Tibial nerve (tissue), 4 donors: ENCODE measurements around the gene MCUB.

Experiments used
- EP300 ChIP-seq, 2 donors: sonication (generic); formaldehyde crosslinking; IDR thresholded peaks; one replicate each; pipeline ENCODE4 v1.6.1; 2017; ENCODE audit warnings: antibody characterized with exemption in 2 of 2, mild to moderate bottlenecking in 1 of 2
- POLR2A ChIP-seq, 2 donors: fragments of 450-650 bp; IDR thresholded peaks; one replicate each; pipeline ENCODE4 v1.6.1; 2017; ENCODE audit warnings: antibody characterized with exemption in 2 of 2, mild to moderate bottlenecking in 2 of 2, moderate library complexity in 2 of 2
- TF ChIP-seq, protein P1 (sequence below), 5 experiments: fragments of 200-600 bp in 3 of 5; fragments of 450-650 bp in 2 of 5; sonication (generic) in 3 of 5; IDR thresholded peaks; one replicate each; pipeline ENCODE4 v1.5.1; 2016 to 2019; ENCODE audit warnings: antibody characterized with exemption in 5 of 5, mild to moderate bottlenecking in 3 of 5, moderate library complexity in 2 of 5

DNA sequence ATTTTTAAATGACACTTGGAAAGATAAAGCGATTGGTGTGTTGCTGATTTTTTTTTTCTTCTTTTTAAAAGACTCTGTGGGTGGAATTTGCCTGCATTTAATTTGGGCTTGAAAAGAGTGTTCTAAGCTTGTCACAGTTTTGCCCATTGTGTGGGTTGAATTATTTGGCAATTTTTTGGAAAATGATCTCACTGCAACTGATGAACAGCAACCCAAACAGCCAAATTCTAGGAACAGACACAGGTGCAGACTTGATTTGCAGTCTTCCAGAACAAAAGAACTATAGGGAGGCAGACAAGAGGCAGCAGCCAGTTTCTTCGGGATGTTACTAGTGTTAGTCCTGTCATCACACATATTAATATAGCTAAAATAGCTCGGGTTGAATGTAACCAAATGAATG is 102.7 kb downstream of the MCUB start:
- TF ChIP-seq, protein P1, sequence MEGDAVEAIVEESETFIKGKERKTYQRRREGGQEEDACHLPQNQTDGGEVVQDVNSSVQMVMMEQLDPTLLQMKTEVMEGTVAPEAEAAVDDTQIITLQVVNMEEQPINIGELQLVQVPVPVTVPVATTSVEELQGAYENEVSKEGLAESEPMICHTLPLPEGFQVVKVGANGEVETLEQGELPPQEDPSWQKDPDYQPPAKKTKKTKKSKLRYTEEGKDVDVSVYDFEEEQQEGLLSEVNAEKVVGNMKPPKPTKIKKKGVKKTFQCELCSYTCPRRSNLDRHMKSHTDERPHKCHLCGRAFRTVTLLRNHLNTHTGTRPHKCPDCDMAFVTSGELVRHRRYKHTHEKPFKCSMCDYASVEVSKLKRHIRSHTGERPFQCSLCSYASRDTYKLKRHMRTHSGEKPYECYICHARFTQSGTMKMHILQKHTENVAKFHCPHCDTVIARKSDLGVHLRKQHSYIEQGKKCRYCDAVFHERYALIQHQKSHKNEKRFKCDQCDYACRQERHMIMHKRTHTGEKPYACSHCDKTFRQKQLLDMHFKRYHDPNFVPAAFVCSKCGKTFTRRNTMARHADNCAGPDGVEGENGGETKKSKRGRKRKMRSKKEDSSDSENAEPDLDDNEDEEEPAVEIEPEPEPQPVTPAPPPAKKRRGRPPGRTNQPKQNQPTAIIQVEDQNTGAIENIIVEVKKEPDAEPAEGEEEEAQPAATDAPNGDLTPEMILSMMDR (IDR thresholded peaks at IDR 0.05), result no peak
- no peak for TF ChIP-seq POLR2A (IDR thresholded peaks at IDR 0.05)
- TF ChIP-seq EP300 (IDR thresholded peaks at IDR 0.05), result no peak
